Small intestine (tissue), 7 donors: ENCODE results near the gene SPAG16. TPM values are rescaled to one million over a fixed set of nuclear protein-coding genes. Genes with fewer than 3 reads are reported as not detected.
A peak's percentile ranks its signal among the peaks of the same experiment; 100 is the strongest.

Experiments
- DNase-seq, 2 donors: peaks; one replicate each; pipeline versions ENCODE4 v3.0.0 to v3.0.0-alpha.2; 2013
- FAIRE-seq: peaks from 2 replicates; lab custom pipeline; 2012; peaks lifted over from hg19 to GRCh38; lab: Jason Lieb, UNC
- H3K27ac ChIP-seq, 3 donors: one replicate each; pipeline ENCODE4 v1.5.1; 2013; ENCODE audit warnings: low read length in 2 of 3, mild to moderate bottlenecking in 2 of 3, control low read depth in 1 of 3, inconsistent platforms in 1 of 3, low read depth in 1 of 3, moderate library complexity in 1 of 3
- H3K27me3 ChIP-seq, 3 donors: one replicate each; pipeline ENCODE4 v1.6.1; 2013; ENCODE audit warnings: low read length in 3 of 3, inconsistent platforms in 1 of 3; ENCODE audit not compliant: control insufficient read depth in 3 of 3, insufficient read depth in 3 of 3
- H3K36me3 ChIP-seq, 3 donors: one replicate each; pipeline ENCODE4 v1.6.1; 2013; ENCODE audit warnings: low read length in 3 of 3, inconsistent platforms in 1 of 3, low read depth in 1 of 3, mild to moderate bottlenecking in 1 of 3, moderate library complexity in 1 of 3; ENCODE audit not compliant: control insufficient read depth in 3 of 3, insufficient read depth in 2 of 3
- H3K4me1 ChIP-seq, 3 donors: one replicate each; pipeline ENCODE4 v1.6.1; 2013; ENCODE audit warnings: low read length in 2 of 3, inconsistent platforms in 1 of 3, low read depth in 1 of 3, mild to moderate bottlenecking in 1 of 3, moderate library complexity in 1 of 3; ENCODE audit not compliant: control insufficient read depth in 3 of 3, insufficient read depth in 2 of 3
- H3K4me3 ChIP-seq, 3 donors: one replicate each; pipeline ENCODE4 v1.5.1; 2013; ENCODE audit warnings: low read length in 3 of 3, control low read depth in 1 of 3, inconsistent platforms in 1 of 3, low read depth in 1 of 3, mild to moderate bottlenecking in 1 of 3, moderate library complexity in 1 of 3
- H3K9me3 ChIP-seq, 2 donors: one replicate each; pipeline ENCODE4 v1.6.1; 2013; ENCODE audit warnings: low read depth in 1 of 2, low read length in 1 of 2; ENCODE audit not compliant: control insufficient read depth in 2 of 2, insufficient read depth in 1 of 2
- WGBS, 3 donors: extraction: QIAGEN DNeasy Blood & Tissue Kit; methylation state at CpG; one replicate each; pipeline ENCODE4 v1.1.7; 2013; 5-methylcytosine and 5-hydroxymethylcytosine counted together
- polyA plus RNA-seq, 4 donors: library from polyadenylated mRNA; stranded (reverse) in 3 of 4; unstranded in 1 of 4; fragments of 200-250 nt in 3 of 4; fragments of 120-200 nt in 1 of 4; gene quantifications; one replicate each; pipeline versions ENCODE4 v1.2.1 to v1.2.3, GENCODE V29; 2013
- donor health status: healthy with polysubstance abuse.
- donor health status: control.
- donor health status: control.
- donor health status: Bipolar disorder and iron deficiency.
- donor health status: healthy.

SPAG16 gene
- polyA plus RNA-seq, 4 donors, result 15.4 to 52.5 (median 18.9) TPM

- no peak overlapping the region for H3K27ac ChIP-seq
- no peaks in the 10 kb centered on the region for H3K4me1 ChIP-seq
- no peaks in the 10 kb centered on the region for H3K9me3 ChIP-seq
- peak; percentile 24 to 35 for DNase-seq
- H3K27me3 ChIP-seq, result no peaks in the 10 kb centered on the region
- no peak overlapping the region for H3K4me3 ChIP-seq
- H3K36me3 ChIP-seq, result no peaks in the 10 kb centered on the region
- WGBS, 3 donors, result 6 to 9% (median 7%) methylated on average over 1 of the region's 1 CpG
- peak; percentile 86 for FAIRE-seq
Measured at GRCh38 chr2:213806125-213806726, 522.0 kb downstream of the SPAG16 start.

DNA sequence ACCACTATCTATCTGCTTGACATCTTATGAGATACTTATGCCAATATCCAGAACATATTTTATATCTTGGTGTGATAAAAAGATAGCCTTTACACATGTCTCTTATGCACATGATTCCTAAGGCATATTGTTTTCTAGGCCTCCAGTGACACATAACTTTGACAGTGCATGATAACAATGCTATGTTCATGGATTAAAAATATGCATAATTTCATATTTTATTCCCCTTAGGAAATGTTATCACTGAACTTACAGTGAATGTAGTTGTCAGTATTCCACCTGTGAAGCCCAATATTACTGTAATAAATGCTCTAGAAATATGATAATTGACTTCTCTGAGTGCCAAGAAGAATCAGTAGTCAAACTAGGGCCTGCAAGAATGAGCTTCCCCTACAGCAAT, 532.3 kb downstream of the SPAG16 start:
- no peak for DNase-seq

DNA sequence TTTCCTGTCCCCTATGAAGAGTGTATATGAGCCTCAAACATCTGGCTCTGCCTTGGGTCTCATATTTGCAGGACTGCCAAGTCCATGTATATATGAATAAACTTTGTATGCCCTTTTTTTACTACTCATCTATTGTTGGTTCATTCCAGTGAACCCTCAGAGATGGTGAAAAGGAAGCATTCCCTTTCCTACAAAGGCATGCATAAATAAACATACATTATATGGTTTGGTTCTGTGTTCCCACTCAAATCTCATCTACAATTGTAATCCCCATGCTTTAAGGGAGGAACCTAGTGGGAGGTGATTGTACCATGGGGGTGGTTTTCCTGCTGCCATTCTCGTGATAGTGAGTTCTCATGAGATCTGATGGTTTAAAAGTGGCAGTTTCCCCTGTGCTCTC, 534.2 kb downstream of the SPAG16 start:
- Histone ChIP-seq H3K27me3 (no peaks in the 10 kb centered on the region), H3K36me3 (no peaks in the 10 kb centered on the region), H3K27ac (no peak overlapping the region), H3K9me3 (peaks cover 0 to 3% of the 10 kb centered on the region in 2 donors), H3K4me3 (no peak overlapping the region), H3K4me1 (no peaks in the 10 kb centered on the region)
- WGBS, 3 donors, result 38 to 50% (median 45%) methylated on average over 1 of the region's 1 CpG
- no peak for DNase-seq
- FAIRE-seq, result no peak

More for the DNA sequence above, 532.3 kb downstream of the SPAG16 start:
- Histone ChIP-seq H3K27ac (no peak overlapping the region), H3K4me1 (no peaks in the 10 kb centered on the region), H3K36me3 (no peaks in the 10 kb centered on the region), H3K9me3 (no peaks in the 10 kb centered on the region), H3K4me3 (no peak overlapping the region), H3K27me3 (no peaks in the 10 kb centered on the region)
- no peak for FAIRE-seq

DNA sequence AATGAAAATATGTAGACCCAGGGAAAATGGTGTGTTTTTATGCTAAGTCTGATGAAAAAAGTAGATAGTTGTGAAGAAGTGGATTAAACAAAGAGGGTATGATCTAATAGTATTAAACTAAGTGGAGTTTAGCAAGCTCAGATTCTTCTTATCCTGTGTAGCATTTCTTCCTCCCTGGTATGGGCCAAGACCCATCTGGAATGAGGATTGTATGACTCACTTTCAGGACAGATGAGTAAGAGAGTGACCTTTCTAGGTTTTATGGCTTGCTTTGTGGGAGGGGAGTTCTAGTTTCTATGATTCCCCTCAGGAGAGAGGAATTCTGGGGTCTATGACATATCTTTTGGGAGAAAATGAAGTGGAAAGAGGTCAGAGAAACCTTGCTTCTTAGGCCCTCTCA, 550.1 kb downstream of the SPAG16 start:
- Histone ChIP-seq H3K27ac (no peak overlapping the region), H3K36me3 (no peaks in the 10 kb centered on the region), H3K4me3 (no peak overlapping the region), H3K4me1 (no peaks in the 10 kb centered on the region), H3K27me3 (no peaks in the 10 kb centered on the region), H3K9me3 (peaks cover 1 to 9% of the 10 kb centered on the region in 2 donors)
- DNase-seq (no peak), FAIRE-seq (no peak)

DNA sequence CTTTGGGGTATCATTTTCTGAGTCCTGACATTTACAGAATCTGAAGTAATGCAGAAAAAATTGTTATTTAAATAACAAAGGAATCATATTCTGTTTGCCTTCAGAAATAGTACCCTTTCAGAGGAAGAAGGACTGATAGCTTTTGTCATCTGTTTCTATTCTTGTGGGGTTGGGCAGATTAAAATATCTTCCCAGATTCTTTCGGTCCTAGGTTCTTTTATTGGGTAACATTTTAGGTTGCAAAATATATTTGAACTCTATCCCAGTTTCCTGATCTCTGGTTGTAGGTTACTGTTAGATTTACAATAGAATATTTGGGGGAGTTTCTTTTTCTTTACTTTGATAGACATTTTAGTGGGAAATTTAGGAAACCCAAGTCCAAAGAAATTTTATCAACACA, 550.5 kb downstream of the SPAG16 start:
- FAIRE-seq, result no peak
- no peak overlapping the region for H3K27ac ChIP-seq
- DNase-seq, result no peak
- H3K36me3 ChIP-seq, result no peaks in the 10 kb centered on the region
- no peaks in the 10 kb centered on the region for H3K4me1 ChIP-seq
- peaks cover 1 to 5% of the 10 kb centered on the region in 2 donors for H3K9me3 ChIP-seq
- no peaks in the 10 kb centered on the region for H3K27me3 ChIP-seq
- 83 to 92% (median 91%) methylated on average over 1 of the region's 1 CpG for WGBS, 3 donors
- no peak overlapping the region for H3K4me3 ChIP-seq

DNA sequence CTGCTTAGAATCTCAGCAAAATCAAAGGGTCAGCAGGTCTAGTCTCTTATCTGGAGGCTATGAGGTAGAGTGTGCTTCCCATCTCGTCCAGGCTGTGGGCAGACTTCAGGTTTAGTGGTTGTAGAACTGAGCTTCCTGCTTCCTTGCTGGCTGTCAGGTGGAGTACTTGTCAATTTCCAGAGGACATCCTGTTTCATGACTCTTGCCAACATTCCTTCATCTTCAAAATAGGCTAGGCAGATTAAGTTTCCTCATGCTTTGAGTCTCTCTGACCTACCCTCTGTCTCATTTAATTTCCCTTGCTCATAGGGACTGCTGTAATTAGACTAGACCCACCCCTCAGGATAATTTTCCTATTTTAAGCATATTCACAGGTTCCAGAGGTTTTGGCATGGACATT, 562.6 kb downstream of the SPAG16 start:
- no peak for DNase-seq
- Histone ChIP-seq H3K4me3 (no peak overlapping the region), H3K27me3 (no peaks in the 10 kb centered on the region), H3K4me1 (no peaks in the 10 kb centered on the region), H3K9me3 (peaks cover 0 to 2% of the 10 kb centered on the region in 2 donors), H3K36me3 (no peaks in the 10 kb centered on the region), H3K27ac (no peak overlapping the region)
- 20 to 35% (median 28%) methylated on average over 1 of the region's 1 CpG for WGBS, 3 donors
- no peak for FAIRE-seq

GRCh38 chr2:213847316-213847715, 563.1 kb downstream of the SPAG16 start:
- H3K4me3 ChIP-seq, result no peak overlapping the region
- no peak for FAIRE-seq
- DNase-seq, result no peak
- H3K36me3 ChIP-seq, result no peaks in the 10 kb centered on the region
- no peaks in the 10 kb centered on the region for H3K4me1 ChIP-seq
- H3K27ac ChIP-seq, result no peak overlapping the region
- no peaks in the 10 kb centered on the region for H3K27me3 ChIP-seq
- H3K9me3 ChIP-seq, result peaks cover 0 to 2% of the 10 kb centered on the region in 2 donors
- 76 to 87% (median 80%) methylated on average over 3 of the region's 3 CpGs for WGBS, 3 donors

DNA sequence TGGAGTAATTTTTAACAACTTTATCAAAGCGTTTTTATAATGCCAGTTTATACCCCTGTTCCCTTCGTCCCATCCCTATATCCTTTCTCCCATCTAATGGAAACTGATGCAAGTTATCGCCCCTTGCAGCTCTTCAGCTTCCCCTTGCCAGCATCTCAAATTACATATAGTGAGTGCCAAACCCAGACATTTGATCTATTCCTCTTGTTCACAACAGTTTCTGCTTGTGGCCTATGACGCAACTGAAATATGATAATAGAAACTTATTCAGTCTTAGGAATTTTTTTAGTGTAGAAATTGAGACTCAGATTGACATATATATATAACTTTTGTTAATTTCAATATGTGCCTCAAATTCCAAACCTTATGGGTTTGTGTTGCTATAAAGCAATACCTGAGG, 564.4 kb downstream of the SPAG16 start:
- H3K27ac ChIP-seq, result no peak overlapping the region
- DNase-seq (no peak), FAIRE-seq (no peak)
- H3K36me3 ChIP-seq, result no peaks in the 10 kb centered on the region
- H3K27me3 ChIP-seq, result no peaks in the 10 kb centered on the region
- H3K9me3 ChIP-seq, result peaks cover 0 to 2% of the 10 kb centered on the region in 2 donors
- WGBS, 3 donors, result 59 to 66% (median 65%) methylated on average over 4 of the region's 4 CpGs
- no peak overlapping the region for H3K4me3 ChIP-seq
- H3K4me1 ChIP-seq, result no peaks in the 10 kb centered on the region

GRCh38 chr2:213861638-213862037, 577.4 kb downstream of the SPAG16 start:
- peak; percentile 8 to 76 for DNase-seq
- H3K36me3 ChIP-seq, result no peaks in the 10 kb centered on the region
- no peaks in the 10 kb centered on the region for H3K4me1 ChIP-seq
- no peaks in the 10 kb centered on the region for H3K9me3 ChIP-seq
- no peak overlapping the region for H3K27ac ChIP-seq
- H3K27me3 ChIP-seq, result no peaks in the 10 kb centered on the region
- H3K4me3 ChIP-seq, result no peak overlapping the region
- peak; percentile 72 for FAIRE-seq
